OCI-M2 (cell line): Measurements from ENCODE around the gene PLK5.
"Not testable (repeated sequence)": the region's sequence is repeated elsewhere in the genome, so short reads cannot be mapped to it uniquely, and the experiment has no call there.

Experiments used
- DNase-seq: peaks from one replicate; lab custom pipeline; 2025; ENCODE audit not compliant: unreplicated experiment; lab: John Stamatoyannopoulos, UW

The PLK5 gene

GRCh38 chr19:1507763-1508506 is 15.9 kb upstream of the PLK5 start:
- peak; percentile 63 for DNase-seq

GRCh38 chr19:1508507-1508856 is 15.4 kb upstream of the PLK5 start:
- no peak for DNase-seq

- DNase-seq: no peak
Observed at GRCh38 chr19:1509602-1510441, 14.1 kb upstream of the PLK5 start.

- DNase-seq: no peak
Observed at GRCh38 chr19:1510442-1510806, 13.5 kb upstream of the PLK5 start.

GRCh38 chr19:1510807-1511206 is 13.1 kb upstream of the PLK5 start:
- DNase-seq: no peak

GRCh38 chr19:1511318-1512317 is 12.3 kb upstream of the PLK5 start:
- DNase-seq: no peak

GRCh38 chr19:1512671-1513498 is 11.0 kb upstream of the PLK5 start, which contains the start of gene ADAMTSL5:
TSS of gene ADAMTSL5 (minus strand) at chr19:1513019. CDS start at chr19:1510943, 2,076 bp downstream.
- DNase-seq: no peak

- DNase-seq: no peak
Observed at GRCh38 chr19:1513499-1514294, 10.2 kb upstream of the PLK5 start.

GRCh38 chr19:1514295-1514661 is 9.6 kb upstream of the PLK5 start:
- no peak for DNase-seq

GRCh38 chr19:1514986-1515721 is 8.7 kb upstream of the PLK5 start:
- no peak for DNase-seq

GRCh38 chr19:1516395-1516753 is 7.5 kb upstream of the PLK5 start:
- DNase-seq: no peak

GRCh38 chr19:1518471-1518870 is 5.4 kb upstream of the PLK5 start:
- DNase-seq: no peak

GRCh38 chr19:1519802-1520201 is 4.1 kb upstream of the PLK5 start:
- DNase-seq: not testable (repeated sequence)

- no peak for DNase-seq
Observed at GRCh38 chr19:1520203-1520780, 3.6 kb upstream of the PLK5 start.

- DNase-seq: no peak
Observed at GRCh38 chr19:1521636-1522035, 2.2 kb upstream of the PLK5 start.

- no peak for DNase-seq
Observed at GRCh38 chr19:1522061-1522460, 1.8 kb upstream of the PLK5 start.

GRCh38 chr19:1522838-1523237 is 1.0 kb upstream of the PLK5 start:
- no peak for DNase-seq

GRCh38 chr19:1524287-1524971 is 552 bp downstream of the PLK5 start:
- no peak for DNase-seq
